Stimulated activated CD8-positive, alpha-beta memory T cell treated with anti-CD3 and anti-CD28 coated beads, Interleukin-2, amount 100 ng/mL, for 48 hours (primary cell): Measurements from ENCODE around the gene RALY.
"Not testable (repeated sequence)": the region's sequence is repeated elsewhere in the genome, so short reads cannot be mapped to it uniquely, and the experiment has no call there.

Experiments
- DNase-seq, 2 donors: peaks; one replicate each; pipeline ENCODE4 v3.0.0-alpha.2; 2020; ENCODE audit warnings: low read depth in 2 of 2

RALY gene

DNA sequence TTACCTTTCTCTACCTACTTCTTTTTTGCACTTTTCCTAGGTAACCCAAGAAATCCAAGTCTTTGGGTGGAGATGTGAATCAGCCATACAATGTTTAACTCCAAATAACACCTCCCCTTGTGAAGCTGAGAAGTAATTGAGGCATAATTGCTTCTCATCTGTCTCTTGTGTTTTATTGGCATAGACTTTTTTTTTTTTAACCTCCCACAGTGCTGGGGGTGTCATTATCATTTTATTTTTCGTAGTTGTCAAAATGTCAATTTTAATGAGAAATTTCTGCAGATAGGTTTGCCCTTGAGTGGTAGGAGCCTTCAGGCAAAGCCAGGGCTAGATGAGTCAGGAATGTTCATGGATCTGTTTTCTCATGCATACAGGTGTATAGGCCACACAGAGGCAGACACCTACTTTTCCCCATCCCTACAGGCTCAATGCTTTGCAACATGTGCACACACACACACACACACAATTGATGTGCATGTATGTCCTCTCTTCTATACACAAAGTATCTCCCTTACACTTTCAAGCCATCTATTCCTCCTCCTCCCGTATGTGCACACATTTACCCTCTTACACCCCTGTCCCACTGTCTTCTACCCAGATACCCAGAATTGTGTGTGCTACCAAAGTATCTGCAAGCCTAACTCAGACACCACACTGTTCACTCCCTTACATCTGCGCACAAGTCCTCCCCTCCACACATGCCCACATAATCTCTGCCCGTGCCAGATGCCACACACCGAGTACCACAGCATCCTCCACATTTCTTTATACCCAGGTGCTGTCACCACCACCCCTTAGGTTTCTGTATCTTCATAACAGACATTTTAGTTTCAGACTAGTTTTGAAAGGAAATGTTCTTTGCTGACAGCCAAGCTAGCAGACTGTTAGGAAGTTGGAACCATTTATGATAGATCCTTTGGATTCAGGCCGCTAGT, 22.0 kb downstream of the RALY start:
- no peak for DNase-seq

DNA sequence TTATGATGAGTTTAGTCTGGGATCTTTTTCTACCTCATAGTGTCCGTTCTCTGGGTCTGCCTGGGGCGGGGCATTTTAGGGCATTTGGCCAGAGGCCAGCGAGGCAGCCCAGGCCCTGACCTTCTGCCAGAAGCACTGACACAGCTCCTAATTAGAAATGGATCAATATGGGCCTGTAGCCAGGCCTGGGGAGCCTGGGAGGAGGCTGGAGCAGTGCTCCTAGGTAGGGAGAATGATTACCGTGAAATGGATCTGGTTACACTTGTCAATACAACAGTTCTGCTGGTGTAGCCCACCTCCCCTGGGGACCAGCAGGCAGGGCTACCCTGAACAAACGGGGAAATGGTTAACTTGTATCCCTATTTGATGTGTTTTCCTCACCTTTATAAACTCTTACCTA, 23.0 kb downstream of the RALY start:
- DNase-seq, result no peak

DNA sequence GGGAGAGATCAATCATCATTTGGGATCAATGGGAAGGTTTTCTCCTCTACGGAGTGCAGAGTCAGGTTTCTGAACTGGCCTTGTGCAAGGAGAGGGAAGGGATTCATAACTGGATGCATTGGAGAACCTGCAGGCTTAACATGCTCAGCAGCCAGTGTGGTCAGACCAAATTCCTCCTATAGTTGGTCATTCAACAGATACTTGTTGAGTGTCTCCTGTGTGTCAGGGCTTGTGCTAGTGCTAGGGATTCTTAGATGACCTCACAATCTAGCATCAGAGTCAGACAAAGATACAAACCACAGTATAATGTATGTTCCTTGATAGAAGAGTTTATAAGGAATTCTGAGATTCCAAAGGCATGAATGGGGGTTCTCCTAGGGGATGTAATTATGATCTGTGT, 23.9 kb downstream of the RALY start:
- no peak for DNase-seq

DNA sequence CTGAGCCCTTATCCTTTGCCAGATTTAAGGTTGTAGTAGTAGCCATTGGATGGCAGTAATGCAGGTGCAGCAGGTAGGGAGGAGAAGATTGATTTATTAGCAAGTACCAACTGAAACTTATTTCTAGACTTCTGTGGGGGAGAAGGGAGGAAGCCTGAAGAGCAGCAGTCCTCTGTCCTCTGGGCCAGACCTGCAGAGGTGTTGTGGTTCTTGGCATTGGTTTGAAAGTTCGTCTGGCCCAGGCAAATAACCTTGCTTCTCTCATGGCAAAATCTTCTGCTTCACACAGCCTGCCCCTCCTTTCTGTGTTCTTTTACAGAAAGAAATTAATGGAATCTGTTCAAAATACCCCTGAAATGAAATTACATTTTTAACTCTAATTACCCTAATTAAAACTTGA, 24.5 kb downstream of the RALY start:
- DNase-seq, result no peak

DNA sequence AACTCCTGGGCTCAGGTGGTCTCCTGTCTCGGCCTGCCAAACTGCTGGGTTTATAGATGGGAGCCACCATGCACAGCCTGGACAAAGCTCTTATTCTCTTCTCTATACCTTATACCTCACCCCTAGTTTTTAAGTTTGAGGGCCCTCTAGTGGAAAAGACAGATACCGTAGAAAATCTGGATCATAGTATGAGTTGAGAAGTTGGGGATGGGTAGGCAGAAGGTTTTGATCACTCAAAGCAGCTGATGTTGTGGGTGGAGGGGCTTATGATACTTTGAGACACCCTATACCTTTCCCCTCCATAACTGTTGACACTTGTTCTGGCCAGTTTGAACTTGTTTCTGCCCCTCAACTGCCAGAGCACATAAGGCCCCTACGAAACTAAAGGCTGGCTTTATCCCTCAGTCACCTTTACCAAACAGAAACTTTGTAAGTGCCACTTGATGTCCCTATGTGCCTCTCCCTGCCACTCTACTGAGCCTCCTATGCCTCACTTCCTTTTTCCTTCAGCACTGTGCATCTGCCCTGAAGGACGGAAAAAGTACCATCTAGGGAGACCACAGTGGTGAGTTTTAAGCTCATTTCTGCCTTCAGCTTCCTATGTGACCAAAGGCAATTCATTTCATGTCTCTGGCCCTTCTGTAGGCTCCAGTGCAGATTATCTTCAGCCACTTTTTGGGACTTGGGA, 28.6 kb downstream of the RALY start:
- DNase-seq, result no peak

DNA sequence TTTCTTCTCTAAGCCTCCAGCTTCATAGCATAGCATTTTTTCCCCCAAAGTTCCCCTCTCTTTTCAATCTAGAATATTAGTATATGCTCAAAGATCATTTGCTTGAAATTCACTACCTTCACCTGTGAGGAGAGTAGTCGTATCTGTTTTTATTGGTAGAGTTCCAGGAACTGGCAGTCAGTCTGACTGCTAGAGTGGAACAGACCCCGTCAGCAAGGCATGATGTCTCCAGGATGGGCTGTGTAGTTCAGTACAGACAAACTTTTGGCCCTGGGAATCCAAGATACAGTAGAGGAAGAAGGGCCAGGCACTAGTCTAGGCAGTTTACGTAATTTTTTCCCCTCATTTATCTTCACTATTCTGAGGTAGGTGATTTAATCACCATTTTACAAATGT, 29.1 kb downstream of the RALY start:
- no peak for DNase-seq

DNA sequence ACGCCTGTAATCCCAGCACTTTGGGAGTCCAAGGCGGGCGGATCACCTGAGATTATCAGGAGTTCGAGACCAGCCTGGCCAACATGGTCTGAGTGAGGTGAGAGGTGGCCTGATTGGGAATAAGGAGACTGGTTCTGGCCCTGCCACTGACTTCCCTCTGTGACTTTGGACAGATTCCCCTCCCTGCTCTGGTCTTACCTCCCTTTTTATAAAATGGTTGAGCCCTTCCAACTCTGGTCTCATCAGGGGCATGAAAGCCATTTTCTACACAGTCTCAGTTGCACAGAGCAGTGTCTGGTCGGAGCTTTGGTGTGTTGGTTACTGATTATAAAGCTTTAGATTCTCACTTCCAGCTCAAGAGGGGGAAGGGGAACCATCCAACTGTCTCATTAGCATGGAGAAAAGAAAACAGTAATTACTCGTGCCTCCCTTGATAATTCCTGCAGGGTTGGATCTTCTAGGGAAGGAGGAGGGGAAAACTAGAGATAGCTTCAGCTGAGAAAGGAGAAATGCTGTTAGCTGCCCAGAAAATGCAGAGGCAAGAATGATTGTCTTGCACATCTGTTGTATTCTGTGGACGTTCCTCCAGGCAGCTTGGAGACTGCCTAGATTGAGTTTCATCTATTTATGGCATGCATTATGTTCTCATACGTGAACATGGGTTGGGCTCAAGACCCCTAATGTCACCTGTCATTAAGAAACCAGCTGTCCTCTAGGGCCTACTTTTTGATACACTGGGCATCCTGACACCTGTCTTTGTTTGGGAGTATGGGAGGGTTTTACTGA, 30.4 kb downstream of the RALY start:
- DNase-seq, result no peak

DNA sequence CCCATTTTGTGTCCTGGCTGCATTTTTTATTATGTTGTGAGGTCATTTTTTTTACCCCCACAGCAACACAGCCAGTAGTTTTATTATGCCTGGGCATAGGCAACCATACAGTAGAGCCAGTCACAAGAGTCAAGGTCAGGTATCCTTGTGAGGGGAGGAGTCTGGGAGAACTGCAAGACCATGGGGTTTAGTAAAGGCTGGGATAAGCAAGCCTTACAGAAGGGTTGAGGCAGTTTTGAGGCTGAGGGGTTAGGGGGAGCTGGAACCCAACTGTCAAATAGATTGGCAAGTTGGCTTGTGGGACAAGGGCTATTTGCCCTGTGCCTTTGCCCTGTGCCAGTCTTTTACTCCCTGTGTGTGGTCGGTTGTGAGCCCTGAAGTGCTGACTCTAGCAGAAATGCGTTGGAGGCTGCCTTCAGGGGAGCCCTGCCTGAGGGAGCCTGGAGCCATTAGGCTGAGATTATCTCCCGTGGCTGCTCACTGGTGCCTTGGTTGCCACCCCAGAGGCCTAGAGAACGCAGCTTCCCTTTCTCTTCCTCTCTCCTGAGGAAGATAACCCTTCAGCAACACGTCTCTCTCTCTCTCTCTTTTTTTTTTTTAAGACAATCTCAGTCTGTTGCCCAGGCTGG, 31.1 kb downstream of the RALY start:
- no peak for DNase-seq

DNA sequence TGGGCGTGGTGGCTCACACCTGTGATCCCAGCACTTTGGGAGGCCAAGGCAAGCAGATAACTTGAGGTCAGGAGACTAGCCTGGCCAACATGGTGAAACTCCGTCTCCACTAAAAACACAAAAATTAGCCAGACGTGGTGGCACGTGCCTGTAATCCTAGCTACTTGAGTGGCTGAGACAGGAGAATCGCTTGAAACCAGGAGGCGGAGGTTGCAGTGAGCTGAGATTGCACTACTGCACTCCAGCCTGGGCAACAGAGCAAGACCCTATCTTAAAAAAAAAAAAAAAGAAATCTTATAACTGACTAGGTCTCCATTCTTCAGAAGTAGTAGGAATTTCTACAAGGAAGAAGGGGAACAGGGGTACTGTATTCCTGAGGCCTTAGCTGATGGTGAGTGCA, 34.3 kb downstream of the RALY start:
- not testable (repeated sequence) for DNase-seq

DNA sequence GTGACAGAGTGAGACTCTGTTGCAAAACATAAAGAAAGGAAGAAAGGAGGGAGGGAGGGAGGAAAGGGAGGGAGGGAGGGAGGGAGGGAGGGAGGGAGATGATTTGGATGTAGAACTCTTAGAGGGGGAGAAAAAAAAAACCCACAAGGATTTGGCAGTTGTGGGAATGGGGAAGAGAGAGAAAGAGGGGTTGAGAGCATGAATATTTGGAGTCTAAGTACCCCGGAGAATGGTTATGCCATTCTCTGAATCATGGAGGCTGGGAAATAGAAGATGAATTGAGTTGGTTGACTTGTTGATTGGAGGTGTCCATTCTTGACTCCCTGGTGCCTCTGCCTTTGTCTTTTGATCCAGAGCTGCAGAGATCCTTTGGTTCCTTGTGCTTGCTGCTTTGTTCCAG, 35.7 kb downstream of the RALY start:
- DNase-seq, result no peak

DNA sequence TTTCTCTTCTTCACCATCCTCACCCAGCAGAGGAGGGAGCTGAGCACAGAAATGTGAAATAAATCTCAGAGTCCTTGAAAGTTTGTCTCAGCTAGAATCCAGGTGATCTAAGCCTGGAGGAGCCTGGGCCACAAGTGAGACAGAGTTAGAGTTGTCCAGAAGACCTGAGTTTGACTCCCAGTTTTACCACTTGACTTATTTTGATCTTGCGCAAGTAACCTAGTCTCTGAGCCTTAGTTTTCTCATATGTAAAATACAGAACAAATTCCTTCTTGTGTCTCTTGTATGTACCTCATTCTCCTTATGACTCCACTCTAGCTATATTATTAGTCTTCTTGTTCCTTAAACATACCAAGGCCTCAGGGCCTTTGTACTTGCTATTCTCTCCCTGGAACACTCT, 36.7 kb downstream of the RALY start:
- DNase-seq, result no peak

DNA sequence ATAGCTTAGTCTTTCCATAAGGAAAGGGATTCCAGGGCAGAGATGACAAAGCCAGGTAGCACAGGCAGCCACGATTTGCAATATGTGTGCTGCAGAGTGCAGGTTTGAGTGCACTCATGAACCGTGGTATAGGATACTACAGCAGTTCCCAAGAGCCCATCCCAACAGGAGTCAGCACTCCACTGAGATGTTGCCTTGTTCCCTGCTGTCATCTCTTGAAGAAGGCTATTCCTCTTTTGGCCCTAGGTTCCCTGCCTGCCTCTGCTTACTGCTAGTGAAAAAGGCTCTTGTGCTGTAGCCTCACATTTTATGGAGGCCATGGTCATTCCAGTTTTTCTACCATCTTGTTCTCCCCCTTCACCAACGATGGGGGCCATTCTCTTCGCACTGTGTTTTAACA, 40.2 kb downstream of the RALY start:
- DNase-seq, result no peak

DNA sequence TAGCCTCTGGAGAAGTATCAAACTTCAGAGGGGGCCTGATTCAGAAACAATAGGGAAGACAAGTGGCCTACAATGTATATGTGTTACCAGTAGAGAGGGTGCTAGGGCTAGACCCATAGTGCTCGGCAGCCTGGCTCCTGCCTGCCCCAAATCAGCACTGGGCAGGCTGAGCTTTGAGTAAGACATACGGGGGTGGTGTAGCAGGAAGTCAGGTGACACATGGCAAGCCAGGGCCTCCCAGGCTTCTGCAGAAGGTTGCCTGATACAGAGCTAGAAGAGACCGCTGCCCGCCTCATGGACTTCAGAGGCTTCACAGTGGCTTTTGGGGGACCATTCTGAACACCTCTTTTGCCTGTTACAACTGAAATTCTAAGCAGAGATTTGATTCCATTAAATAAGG, 43.4 kb downstream of the RALY start:
- DNase-seq, result peak; percentile 27 to 28

DNA sequence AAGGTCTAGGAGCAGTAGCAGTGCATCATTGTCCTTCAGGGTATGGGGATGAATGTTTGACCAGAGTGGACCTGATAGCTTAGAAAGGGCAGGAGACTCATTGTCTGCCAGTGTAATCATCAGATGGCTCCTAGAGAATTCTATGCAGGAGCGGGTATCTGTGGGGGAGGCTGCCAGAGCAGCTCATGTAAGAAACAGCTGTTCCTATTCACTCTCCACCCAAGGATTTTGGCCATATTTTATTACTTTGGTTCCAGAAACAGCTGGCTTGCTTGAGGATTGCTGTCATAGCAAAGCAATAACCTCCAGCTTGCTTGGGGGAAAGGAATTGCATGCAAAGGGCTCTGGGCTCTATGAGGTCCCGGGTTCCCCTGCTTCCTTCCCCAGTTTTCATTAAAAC, 44.1 kb downstream of the RALY start:
- no peak for DNase-seq

DNA sequence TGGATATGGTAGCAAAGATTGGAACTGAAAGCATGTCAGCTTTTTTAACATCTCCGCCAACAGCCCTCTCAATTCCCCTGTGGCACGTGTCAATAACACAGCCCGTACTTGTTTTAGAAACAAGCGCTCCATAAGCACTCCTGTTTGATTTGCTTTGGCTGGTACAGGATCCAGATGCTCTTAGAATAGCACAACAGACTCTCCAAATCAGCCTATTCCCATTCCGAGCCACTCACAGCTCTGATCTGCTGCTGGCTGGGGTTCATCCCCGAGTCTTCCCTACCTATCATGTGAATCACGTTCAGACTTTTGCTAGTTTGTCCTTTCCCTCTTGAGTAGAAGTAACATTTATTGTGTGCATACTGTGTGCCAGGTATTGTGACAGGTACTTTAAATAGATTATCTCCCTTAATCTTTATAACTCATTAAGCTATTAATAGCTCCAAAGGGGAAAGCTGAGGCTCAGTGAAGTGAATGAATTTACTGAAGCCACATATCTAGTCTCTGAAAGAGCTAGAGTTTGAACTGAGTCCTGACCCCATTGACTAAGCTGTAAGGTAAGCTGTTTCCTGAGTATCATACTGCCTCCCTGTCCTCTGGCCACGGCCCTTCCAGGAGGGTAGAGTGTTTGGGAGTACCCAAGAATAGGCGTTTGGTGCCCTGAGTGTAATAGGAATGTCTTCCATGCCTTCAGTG, 46.7 kb downstream of the RALY start:
- DNase-seq, result no peak

DNA sequence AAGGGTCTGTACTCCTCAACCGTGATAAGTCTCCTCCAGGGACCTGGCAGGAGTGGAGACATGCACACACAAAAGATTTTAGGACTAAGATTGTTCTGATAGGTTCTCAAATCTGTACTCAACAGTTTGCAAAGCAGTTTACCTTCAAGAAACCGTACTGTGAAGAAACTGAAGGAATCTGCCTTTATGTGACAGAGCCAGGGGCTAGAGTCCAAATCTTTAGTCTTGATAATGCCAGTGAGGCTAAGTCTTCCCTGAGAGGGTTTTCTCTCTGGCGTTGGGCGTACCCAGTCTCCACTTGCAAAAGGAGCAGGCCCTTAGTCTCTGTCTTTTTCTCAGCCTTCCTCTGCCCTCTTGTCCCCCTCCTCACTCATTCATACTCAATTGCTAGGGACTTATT, 47.5 kb downstream of the RALY start:
- DNase-seq, result no peak

DNA sequence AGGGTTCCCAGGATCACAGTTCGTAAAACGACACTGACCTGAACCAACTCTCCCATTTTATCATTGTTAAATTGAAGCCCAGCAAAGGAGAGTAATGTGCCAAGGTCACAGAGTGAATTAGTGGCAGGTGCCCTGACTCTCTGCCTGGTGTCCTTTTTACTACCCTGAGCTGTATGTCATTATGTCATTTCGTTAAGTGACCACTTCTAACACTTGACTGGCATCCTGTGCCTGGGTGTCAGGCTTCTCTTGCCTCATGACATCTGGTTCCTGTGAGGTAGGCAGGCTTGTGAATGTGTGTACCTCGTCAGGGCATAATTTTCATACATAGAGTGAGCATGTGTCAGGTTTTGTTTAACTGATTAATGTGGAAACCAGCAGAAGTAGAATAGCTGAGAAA, 48.6 kb downstream of the RALY start:
- no peak for DNase-seq

DNA sequence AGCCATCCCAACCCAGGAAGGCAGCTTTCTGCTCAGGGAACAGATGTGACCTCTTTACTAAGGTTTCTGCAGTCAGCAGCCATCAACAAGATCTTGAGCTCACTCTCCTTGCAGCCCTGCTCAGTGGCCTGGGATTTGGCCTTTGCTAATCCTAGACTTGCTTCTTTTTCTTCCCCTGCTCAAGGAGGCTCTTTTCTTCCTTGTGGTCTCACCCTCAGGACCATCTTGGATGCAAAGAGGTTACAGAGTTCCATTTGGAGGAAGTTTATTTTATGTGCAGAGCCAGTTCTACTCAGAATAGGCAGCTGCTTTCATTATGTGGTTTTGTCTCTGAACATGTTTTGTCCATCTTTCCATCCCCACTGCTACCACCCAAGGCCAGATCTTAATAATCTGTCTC, 49.3 kb downstream of the RALY start:
- no peak for DNase-seq

DNA sequence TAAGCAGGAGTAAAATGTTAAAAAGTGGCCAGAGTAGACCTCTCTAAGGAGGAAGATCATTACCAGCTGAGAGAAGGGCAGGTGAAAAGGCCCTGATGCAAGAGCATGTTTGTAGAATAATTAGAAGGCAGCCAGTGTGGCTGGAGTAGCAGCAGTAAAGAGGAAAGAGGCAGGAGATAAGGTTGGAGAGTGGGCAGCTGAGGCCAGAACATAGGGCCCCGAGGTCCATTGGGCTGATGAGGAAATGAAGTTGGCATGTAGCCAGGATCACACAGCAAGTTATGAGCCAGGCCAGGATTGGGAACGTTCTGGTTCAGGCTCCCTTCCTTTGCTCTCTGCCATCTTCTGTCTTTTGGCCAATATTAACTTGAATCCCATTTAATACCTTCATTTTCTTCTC, 51.6 kb downstream of the RALY start:
- DNase-seq, result no peak

DNA sequence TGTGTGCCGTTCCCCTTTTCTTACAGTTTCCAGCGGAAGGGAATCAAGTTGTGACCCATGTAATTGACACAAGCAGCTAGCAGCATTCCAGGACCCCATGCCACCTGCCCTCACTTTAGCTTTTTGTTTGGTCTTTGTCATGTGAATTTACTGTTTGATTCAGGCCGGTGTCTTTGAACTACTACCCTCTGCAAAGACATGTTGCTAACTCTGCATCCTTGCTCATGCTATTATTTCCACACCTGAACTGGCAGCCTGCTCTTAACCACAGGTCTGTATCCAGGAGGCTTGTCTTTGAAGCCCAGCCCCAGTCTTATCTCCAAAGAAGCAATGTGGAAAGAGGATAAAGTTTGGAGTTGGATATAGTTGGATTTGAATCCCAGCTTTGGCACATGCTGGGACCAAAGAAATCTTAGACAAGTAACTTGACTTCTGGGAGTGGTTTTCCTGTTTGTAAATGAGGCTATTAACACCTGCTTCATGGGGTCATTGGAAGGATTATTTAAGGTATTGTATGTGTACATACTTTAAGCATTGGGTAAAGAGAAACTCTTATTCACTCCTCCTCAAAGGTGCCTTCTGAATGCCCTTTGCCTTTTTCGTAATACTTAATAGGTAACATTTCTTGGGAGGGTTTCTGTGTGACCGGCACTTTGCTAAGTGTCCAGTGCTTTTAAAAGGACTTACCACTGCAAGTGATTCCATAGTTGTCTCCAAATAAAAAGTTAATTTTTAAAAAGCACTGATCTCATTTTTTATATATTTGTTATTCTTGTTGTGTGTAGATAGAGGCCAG, 52.4 kb downstream of the RALY start:
- no peak for DNase-seq
